HCT116 (cell line): ENCODE results near the gene PPP1R15A. TPM values are rescaled to one million over a fixed set of nuclear protein-coding genes. Genes with fewer than 3 reads are reported as not detected.

Source experiments
- ATAC-seq: fragments of 200-7000 bp; cut with Tn5 transposase; 2 replicates; pipeline ENCODE4 v1.9.1; 2020; ENCODE audit warnings: mild to moderate bottlenecking, moderate library complexity
- BruUV-seq: library from RNA; stranded (reverse); fragments of 400-500 nt; replicated peaks from 2 replicates; lab custom pipeline; 2021; lab: Mats Ljungman, UMichigan
- CTCF ChIA-PET: fragments of 300-600 bp; sonication (Branson Sonifier 250); formaldehyde crosslinking; loops from one replicate; lab custom pipeline; 2021; ENCODE audit warnings: antibody characterized with exemption; lab: Charles Lee
- POLR2A ChIA-PET: fragments of 300-600, 350-600 bp; sonication (Branson Sonifier 250); formaldehyde crosslinking; loops from one replicate; lab custom pipeline; 2021; ENCODE audit warnings: antibody characterized with exemption; lab: Charles Lee
- RAD21 ChIA-PET, 2 experiments: fragments of 300-600 bp; sonication (Branson Sonifier 250); formaldehyde crosslinking; loops; one replicate each; lab custom pipeline; 2023; ENCODE audit warnings: low total read pairs in 2 of 2; ENCODE audit not compliant: uncharacterized antibody in 2 of 2, unreplicated experiment in 2 of 2, low non-redundant PET in 1 of 2; lab: Charles Lee
- DNase-seq: peaks from one replicate; pipeline ENCODE4 v3.0.0-alpha.2; 2010; ENCODE audit warnings: low read depth, low spot score
- H2AFZ ChIP-seq: fragments of 200-600 bp; shearing (Covaris generic), sonication (generic); 2 replicates; pipeline ENCODE4 v1.6.1; 2017; ENCODE audit warnings: low read depth, mixed run types, mixed read lengths, antibody characterized with exemption, low read length; ENCODE audit not compliant: poor library complexity, severe bottlenecking
- H3K27ac ChIP-seq: 2 replicates; pipeline ENCODE4 v1.5.1; 2012; ENCODE audit warnings: low read depth, low read length
- H3K27me3 ChIP-seq: fragments of 200-600 bp; sonication (generic); 2 replicates; pipeline ENCODE4 v1.6.1; 2016; ENCODE audit warnings: mixed run types, low read length, mixed read lengths; ENCODE audit not compliant: insufficient read depth
- H3K36me3 ChIP-seq, 2 experiments: fragments of 200-500 bp in 1 of 2; fragments of 200-600 bp in 1 of 2; sonication (Bioruptor generic) in 1 of 2; sonication (generic) in 1 of 2; 2 replicates each; pipeline versions ENCODE4 v1.5.1 to v1.6.1; 2014 to 2016; ENCODE audit warnings: low read length in 2 of 2, inconsistent platforms in 1 of 2, mixed read lengths in 1 of 2, mixed run types in 1 of 2; ENCODE audit not compliant: insufficient read depth in 2 of 2, control insufficient read depth in 1 of 2
- H3K4me1 ChIP-seq, 2 experiments: fragments of 200-600 bp in 1 of 2; sonication (generic) in 1 of 2; 2 replicates each; pipeline versions ENCODE4 v1.5.1 to v1.6.1; 2012 to 2017; ENCODE audit warnings: low read length in 2 of 2, inconsistent platforms in 1 of 2, mild to moderate bottlenecking in 1 of 2, mixed read lengths in 1 of 2, mixed run types in 1 of 2, moderate library complexity in 1 of 2; ENCODE audit not compliant: insufficient read depth in 2 of 2, control insufficient read depth in 1 of 2
- H3K4me2 ChIP-seq: fragments of 200-600 bp; sonication (generic); 2 replicates; pipeline ENCODE4 v1.6.1; 2017; ENCODE audit warnings: mixed run types, low read length, mixed read lengths
- H3K4me3 ChIP-seq, 2 experiments: fragments of 200-600 bp in 1 of 2; sonication (generic) in 1 of 2; replicated peaks in 1 of 2; 2 replicates each; pipeline ENCODE4 v1.5.1; 2011 to 2016; ENCODE audit warnings: low read length in 2 of 2, control low read depth in 1 of 2, low read depth in 1 of 2, mild to moderate bottlenecking in 1 of 2, mixed read lengths in 1 of 2, mixed run types in 1 of 2
- H3K79me2 ChIP-seq: fragments of 200-600 bp; sonication (generic); 2 replicates; pipeline ENCODE4 v1.6.1; 2017; ENCODE audit warnings: mild to moderate bottlenecking, mixed run types, low read length, moderate library complexity, mixed read lengths; ENCODE audit not compliant: insufficient read depth
- H3K9ac ChIP-seq: fragments of 200-600 bp; sonication (generic); 2 replicates; pipeline ENCODE4 v1.6.1; 2016; ENCODE audit warnings: low read length, mixed read lengths
- H3K9me2 ChIP-seq: fragments of 200-600 bp; sonication (generic), shearing (Covaris generic); 2 replicates; pipeline ENCODE4 v1.6.1; 2017; ENCODE audit warnings: mixed run types, mild to moderate bottlenecking, moderate library complexity; ENCODE audit not compliant: insufficient read depth
- H3K9me3 ChIP-seq, 2 experiments: fragments of 200-500 bp in 1 of 2; fragments of 200-600 bp in 1 of 2; sonication (Bioruptor generic) in 1 of 2; sonication (generic) in 1 of 2; 2 replicates each; pipeline ENCODE4 v1.6.1; 2014 to 2017; ENCODE audit warnings: low read length in 2 of 2, mixed read lengths in 2 of 2, inconsistent platforms in 1 of 2, low read depth in 1 of 2, mild to moderate bottlenecking in 1 of 2, mixed run types in 1 of 2, moderate library complexity in 1 of 2; ENCODE audit not compliant: control insufficient read depth in 1 of 2, insufficient read depth in 1 of 2
- H4K20me1 ChIP-seq: fragments of 200-600 bp; sonication (generic), shearing (Covaris generic); 2 replicates; pipeline ENCODE4 v1.6.1; 2017; ENCODE audit warnings: mixed run types, mild to moderate bottlenecking, moderate library complexity; ENCODE audit not compliant: insufficient read depth
- ATF3 ChIP-seq: IDR thresholded peaks from 2 replicates; pipeline ENCODE4 v1.6.1; 2012
- CEBPB ChIP-seq: IDR thresholded peaks from 2 replicates; pipeline ENCODE4 v1.6.1; 2012; ENCODE audit warnings: low read depth
- EGR1 ChIP-seq: IDR thresholded peaks from 2 replicates; pipeline ENCODE4 v1.6.1; 2012; ENCODE audit warnings: low read depth
- ELF1 ChIP-seq: IDR thresholded peaks from 2 replicates; pipeline ENCODE4 v1.6.1; 2012; ENCODE audit warnings: low read depth, borderline replicate concordance
- EZH2phosphoT487 ChIP-seq: fragments of 200-600 bp; IDR thresholded peaks from 2 replicates; pipeline ENCODE4 v1.6.1; 2018; ENCODE audit warnings: antibody characterized with exemption, borderline replicate concordance
- FOSL1 ChIP-seq: IDR thresholded peaks from 2 replicates; pipeline ENCODE4 v1.6.1; 2012; ENCODE audit warnings: low read depth
- RAD21 ChIP-seq: IDR thresholded peaks from 2 replicates; pipeline ENCODE4 v1.6.1; 2012; ENCODE audit warnings: low read depth, mild to moderate bottlenecking
- YY1 ChIP-seq: IDR thresholded peaks from 2 replicates; pipeline ENCODE4 v1.6.1; 2011; ENCODE audit warnings: low read length, low read depth, moderate library complexity, mild to moderate bottlenecking; ENCODE audit not compliant: insufficient replicate concordance; ENCODE audit errors: extremely low read depth
- ZNF274 ChIP-seq: fragments of 200-500 bp; sonication (Bioruptor generic); IDR thresholded peaks from 2 replicates; pipeline ENCODE4 v1.6.1; 2014; ENCODE audit warnings: mild to moderate bottlenecking, low read depth, low read length, inconsistent platforms
- intact Hi-C: fragments of 100-400 bp; cut with micrococcal nuclease; formaldehyde crosslinking; loops from 2 replicates; pipeline ENCODE4 v1.10.0; 2022
- total RNA-seq: library from RNA; stranded (reverse); gene quantifications from one replicate; pipeline ENCODE4 v1.2.1, GENCODE V29; 2021; ENCODE audit not compliant: unreplicated experiment

Gene PPP1R15A
- total RNA-seq, 1 experiment from 2014 or later = 50.3 TPM

- TF ChIP-seq ELF1 = no peak
- no peak for TF ChIP-seq YY1
- no peak for TF ChIP-seq ATF3
- no peak for TF ChIP-seq EZH2phosphoT487
- TF ChIP-seq, all 23 proteins: peak for 0
These were observed 19.9 kb upstream of the PPP1R15A start (continued) for GRCh38 chr19:48852292-48852691.

- no peak overlapping the region for H3K4me3 ChIP-seq
- ChIA-PET POLR2A (no interaction called here), CTCF (interaction anchor here (1.5 kb wide), 1 partner anchor 11 kb away, joined by 6 read pairs; no protein-coding TSS in a partner anchor), RAD21 (no interaction called here)
- H3K27me3 ChIP-seq = no peaks in the 10 kb centered on the region
- no peak overlapping the region for H3K4me2 ChIP-seq
- H3K36me3 ChIP-seq = no peaks in the 10 kb centered on the region
- H3K9me3 ChIP-seq = no peaks in the 10 kb centered on the region
- no peak overlapping the region for H2AFZ ChIP-seq
- no TSS peak for BruUV-seq
- DNase-seq = no peak
- intact Hi-C loops = no loop called here
- TF ChIP-seq RAD21 (no peak), FOSL1 (no peak), ATF3 (no peak), CEBPB (no peak), EGR1 (no peak), ZNF274 (no peak)
- ATAC-seq = no peak
- H3K27ac ChIP-seq = no peak overlapping the region
- H4K20me1 ChIP-seq = no peaks in the 10 kb centered on the region
- H3K9me2 ChIP-seq = no peaks in the 10 kb centered on the region
- no peaks in the 10 kb centered on the region for H3K79me2 ChIP-seq
- peaks cover 0 to 3% of the 10 kb centered on the region in 2 experiments; a peak in 1 of 4 replicates for H3K4me1 ChIP-seq
- H3K9ac ChIP-seq = no peak overlapping the region
These were observed 18.7 kb upstream of the PPP1R15A start for GRCh38 chr19:48853483-48853882.
